Loucy (cell line): Measurements from ENCODE around the gene CNIH4.
"Not testable (repeated sequence)": the region's sequence is repeated elsewhere in the genome, so short reads cannot be mapped to it uniquely, and the experiment has no call there.

ENCODE experiments used
- H2AFZ ChIP-seq: fragments of 200-600 bp; sonication (generic); 2 replicates; pipeline ENCODE4 v1.6.0; 2016; ENCODE audit warnings: antibody characterized with exemption, mild to moderate bottlenecking, low read length, moderate library complexity
- H3F3A ChIP-seq: fragments of 200-600 bp; 2 replicates; pipeline ENCODE4 v1.6.0; 2016; ENCODE audit warnings: antibody characterized with exemption, low read depth, mild to moderate bottlenecking
- H3K27me3 ChIP-seq: fragments of 200-600 bp; sonication (generic); 2 replicates; pipeline ENCODE4 v1.6.1; 2014; ENCODE audit warnings: low read length, mild to moderate bottlenecking; ENCODE audit not compliant: insufficient read depth, poor library complexity, severe bottlenecking
- H3K36me3 ChIP-seq: fragments of 200-600 bp; sonication (generic); 2 replicates; pipeline ENCODE4 v1.6.1; 2016; ENCODE audit warnings: low read length; ENCODE audit not compliant: insufficient read depth
- H3K4me1 ChIP-seq: fragments of 200-600 bp; sonication (generic); 2 replicates; pipeline ENCODE4 v1.5.1; 2014; ENCODE audit warnings: low read length, mild to moderate bottlenecking; ENCODE audit not compliant: insufficient read depth, poor library complexity, severe bottlenecking
- H3K4me2 ChIP-seq: fragments of 200-600 bp; sonication (generic); 2 replicates; pipeline ENCODE4 v1.6.0; 2014; ENCODE audit warnings: antibody characterized with exemption, low read length, low read depth, mild to moderate bottlenecking; ENCODE audit not compliant: poor library complexity, severe bottlenecking
- H3K4me3 ChIP-seq: fragments of 200-600 bp; sonication (generic); 2 replicates; pipeline ENCODE4 v1.5.1; 2014; ENCODE audit warnings: low read length, mild to moderate bottlenecking, mixed read lengths; ENCODE audit not compliant: poor library complexity, severe bottlenecking
- H3K79me2 ChIP-seq: fragments of 200-600 bp; sonication (generic); 2 replicates; pipeline ENCODE4 v1.6.1; 2014; ENCODE audit warnings: low read length; ENCODE audit not compliant: insufficient read depth
- H3K9ac ChIP-seq: fragments of 200-600 bp; sonication (generic); 2 replicates; pipeline ENCODE4 v1.6.0; 2014; ENCODE audit warnings: mild to moderate bottlenecking, low read depth, low read length, moderate library complexity; ENCODE audit not compliant: poor library complexity, severe bottlenecking
- H3K9me2 ChIP-seq: fragments of 200-600 bp; sonication (generic); replicated peaks from 2 replicates; pipeline ENCODE4 v1.6.1; 2016; ENCODE audit warnings: low read depth, low read length, mixed read lengths
- H3K9me3 ChIP-seq: fragments of 200-600 bp; sonication (generic); 2 replicates; pipeline ENCODE4 v1.6.1; 2014; ENCODE audit warnings: mild to moderate bottlenecking, antibody characterized with exemption, low read length, low read depth; ENCODE audit not compliant: insufficient read depth
- H4K20me1 ChIP-seq: fragments of 200-600 bp; sonication (generic); 2 replicates; pipeline ENCODE4 v1.6.0; 2014; ENCODE audit warnings: antibody characterized with exemption, low read length, mild to moderate bottlenecking; ENCODE audit not compliant: insufficient read depth, poor library complexity, severe bottlenecking
- EZH2phosphoT487 ChIP-seq: fragments of 200-600 bp; IDR thresholded peaks from 2 replicates; pipeline ENCODE4 v1.6.1; 2018; ENCODE audit warnings: antibody characterized with exemption, mild to moderate bottlenecking, moderate library complexity, borderline replicate concordance
- TF ChIP-seq, protein P1 (sequence below): fragments of 200-600 bp; sonication (generic); conservative IDR thresholded peaks from 2 replicates; pipeline ENCODE4 v1.5.1; 2014; ENCODE audit warnings: mild to moderate bottlenecking, antibody characterized with exemption, low read length

Gene CNIH4

DNA sequence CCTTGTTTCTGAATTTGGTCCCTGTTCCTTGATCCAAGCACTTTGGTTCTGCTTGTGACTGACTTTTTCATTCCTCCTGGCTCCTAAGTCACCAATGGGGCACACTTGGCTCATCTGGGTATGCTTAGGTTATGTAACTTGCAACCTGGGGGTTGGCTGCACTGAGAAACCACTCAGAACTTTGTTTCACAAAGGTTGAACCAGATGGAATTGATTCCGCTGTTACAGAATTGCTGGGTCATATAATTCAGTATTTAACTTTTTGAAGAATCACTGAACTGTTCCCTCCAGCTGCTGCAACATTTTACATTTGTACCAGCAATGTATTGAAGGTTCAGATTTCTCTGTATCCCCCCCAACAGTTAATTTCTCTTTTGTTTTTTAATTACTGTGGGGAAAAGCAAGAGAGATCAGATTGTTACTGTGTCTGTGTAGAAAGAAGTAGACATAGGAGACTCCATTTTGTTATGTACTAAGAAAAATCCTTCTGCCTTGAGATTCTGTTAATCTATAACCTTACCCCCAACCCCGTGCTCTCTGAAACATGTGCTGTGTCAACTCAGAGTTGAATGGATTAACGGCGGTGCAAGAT lies 17.1 kb upstream of the CNIH4 start:
- Histone ChIP-seq H3K4me2 (no peak overlapping the region), H3K79me2 (no peaks in the 10 kb centered on the region), H3F3A (no peaks in the 10 kb centered on the region), H3K9ac (no peak overlapping the region), H3K4me1 (peaks cover under 1% of the 10 kb centered on the region), H2AFZ (no peak overlapping the region), H3K9me2 (no peaks in the 10 kb centered on the region), H4K20me1 (no peaks in the 10 kb centered on the region), H3K9me3 (peaks cover 9% of the 10 kb centered on the region; the same call in 1 of the 2 replicates), H3K4me3 (no peak overlapping the region), H3K27me3 (no peaks in the 10 kb centered on the region), H3K36me3 (no peaks in the 10 kb centered on the region)
- TF ChIP-seq, protein P1, sequence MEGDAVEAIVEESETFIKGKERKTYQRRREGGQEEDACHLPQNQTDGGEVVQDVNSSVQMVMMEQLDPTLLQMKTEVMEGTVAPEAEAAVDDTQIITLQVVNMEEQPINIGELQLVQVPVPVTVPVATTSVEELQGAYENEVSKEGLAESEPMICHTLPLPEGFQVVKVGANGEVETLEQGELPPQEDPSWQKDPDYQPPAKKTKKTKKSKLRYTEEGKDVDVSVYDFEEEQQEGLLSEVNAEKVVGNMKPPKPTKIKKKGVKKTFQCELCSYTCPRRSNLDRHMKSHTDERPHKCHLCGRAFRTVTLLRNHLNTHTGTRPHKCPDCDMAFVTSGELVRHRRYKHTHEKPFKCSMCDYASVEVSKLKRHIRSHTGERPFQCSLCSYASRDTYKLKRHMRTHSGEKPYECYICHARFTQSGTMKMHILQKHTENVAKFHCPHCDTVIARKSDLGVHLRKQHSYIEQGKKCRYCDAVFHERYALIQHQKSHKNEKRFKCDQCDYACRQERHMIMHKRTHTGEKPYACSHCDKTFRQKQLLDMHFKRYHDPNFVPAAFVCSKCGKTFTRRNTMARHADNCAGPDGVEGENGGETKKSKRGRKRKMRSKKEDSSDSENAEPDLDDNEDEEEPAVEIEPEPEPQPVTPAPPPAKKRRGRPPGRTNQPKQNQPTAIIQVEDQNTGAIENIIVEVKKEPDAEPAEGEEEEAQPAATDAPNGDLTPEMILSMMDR: no peak
- TF ChIP-seq EZH2phosphoT487: no peak

DNA sequence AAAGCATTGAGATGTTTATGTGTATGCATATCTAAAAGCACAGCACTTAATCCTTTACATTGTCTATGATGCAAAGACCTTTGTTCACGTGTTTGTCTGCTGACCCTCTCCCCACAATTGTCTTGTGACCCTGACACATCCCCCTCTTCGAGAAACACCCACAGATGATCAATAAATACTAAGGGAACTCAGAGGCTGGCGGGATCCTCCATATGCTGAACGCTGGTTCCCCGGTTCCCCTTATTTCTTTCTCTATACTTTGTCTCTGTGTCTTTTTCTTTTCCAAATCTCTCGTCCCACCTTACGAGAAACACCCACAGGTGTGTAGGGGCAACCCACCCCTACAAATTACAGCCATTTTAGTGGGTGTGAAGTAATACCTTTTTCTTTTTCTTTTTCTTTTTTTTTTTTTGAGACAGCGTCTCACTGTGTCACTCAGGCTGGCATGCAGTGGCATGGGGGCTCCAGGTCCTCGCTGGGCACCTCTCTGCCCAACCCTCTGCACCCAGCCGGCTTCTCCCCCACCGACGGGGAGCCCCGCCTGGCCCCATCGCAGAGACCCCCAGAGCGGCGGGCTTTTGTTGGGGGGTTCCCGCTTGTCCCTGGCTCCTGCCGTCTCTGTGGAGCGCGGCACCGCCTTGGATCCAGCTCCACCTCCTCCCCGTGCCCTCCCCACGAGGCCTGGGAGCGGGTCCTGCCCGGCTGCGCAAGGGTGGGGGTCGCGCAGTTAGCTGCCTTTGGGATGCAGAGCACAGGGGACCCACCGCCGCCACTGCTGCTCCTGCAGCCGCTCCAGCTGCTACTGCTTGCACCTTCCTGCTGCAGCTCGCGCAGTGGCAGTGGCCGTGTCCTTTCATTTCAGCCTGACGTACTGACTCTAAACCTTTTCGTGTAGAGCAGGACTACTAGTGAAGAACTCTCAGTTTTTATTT lies 16.0 kb upstream of the CNIH4 start:
- H3K9me3 ChIP-seq, H3K9me2 ChIP-seq, H3K36me3 ChIP-seq, H4K20me1 ChIP-seq, H3K27me3 ChIP-seq, H3K79me2 ChIP-seq, H3F3A ChIP-seq, H3K9ac ChIP-seq, H3K4me1 ChIP-seq: not testable (repeated sequence)
- H3K4me2 ChIP-seq: peak overlapping the region; percentile 29
- peak overlapping the region; percentile 64; the same call in 1 of the 2 replicates for H2AFZ ChIP-seq
- peak overlapping the region; percentile 50 for H3K4me3 ChIP-seq

DNA sequence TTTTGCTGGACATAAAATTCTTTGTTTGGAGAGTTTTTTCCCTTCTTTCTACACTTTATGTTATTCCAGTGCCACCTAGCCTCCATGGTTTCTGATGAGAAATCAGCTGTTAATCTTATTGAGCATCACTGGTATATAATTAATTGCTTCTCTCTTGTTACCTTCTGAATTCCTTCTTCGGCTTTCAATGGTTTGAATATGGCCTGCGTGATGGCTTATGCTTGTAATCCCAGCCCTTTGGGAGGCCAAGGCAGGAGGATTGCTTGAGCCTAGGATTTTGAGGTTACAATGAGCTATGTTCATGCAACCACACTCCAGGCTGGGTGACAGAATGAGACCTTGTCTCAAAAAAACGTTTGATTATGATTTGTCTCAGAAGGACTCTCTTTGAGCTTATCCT lies 13.0 kb upstream of the CNIH4 start:
- no peaks in the 10 kb centered on the region for H3K27me3 ChIP-seq
- no peaks in the 10 kb centered on the region for H3K79me2 ChIP-seq
- TF ChIP-seq EZH2phosphoT487: no peak
- TF ChIP-seq, protein P1: no peak
- H4K20me1 ChIP-seq: no peaks in the 10 kb centered on the region
- H3K9me2 ChIP-seq: no peaks in the 10 kb centered on the region
- peaks cover 9% of the 10 kb centered on the region; the same call in 1 of the 2 replicates for H3K9me3 ChIP-seq
- H3K4me3 ChIP-seq: no peak overlapping the region
- no peaks in the 10 kb centered on the region for H3F3A ChIP-seq
- no peaks in the 10 kb centered on the region for H3K4me1 ChIP-seq
- H2AFZ ChIP-seq: no peak overlapping the region
- no peaks in the 10 kb centered on the region for H3K36me3 ChIP-seq
- no peak overlapping the region for H3K9ac ChIP-seq
- no peak overlapping the region for H3K4me2 ChIP-seq
